Inferior parietal cortex (tissue), 1 donor: Measurements from ENCODE around the gene RASSF1.

Source experiments
- DNase-seq: peaks from one replicate; pipeline ENCODE4 v3.0.0-alpha.2; 2016; ENCODE audit errors: extremely low spot score

The RASSF1 gene

DNA sequence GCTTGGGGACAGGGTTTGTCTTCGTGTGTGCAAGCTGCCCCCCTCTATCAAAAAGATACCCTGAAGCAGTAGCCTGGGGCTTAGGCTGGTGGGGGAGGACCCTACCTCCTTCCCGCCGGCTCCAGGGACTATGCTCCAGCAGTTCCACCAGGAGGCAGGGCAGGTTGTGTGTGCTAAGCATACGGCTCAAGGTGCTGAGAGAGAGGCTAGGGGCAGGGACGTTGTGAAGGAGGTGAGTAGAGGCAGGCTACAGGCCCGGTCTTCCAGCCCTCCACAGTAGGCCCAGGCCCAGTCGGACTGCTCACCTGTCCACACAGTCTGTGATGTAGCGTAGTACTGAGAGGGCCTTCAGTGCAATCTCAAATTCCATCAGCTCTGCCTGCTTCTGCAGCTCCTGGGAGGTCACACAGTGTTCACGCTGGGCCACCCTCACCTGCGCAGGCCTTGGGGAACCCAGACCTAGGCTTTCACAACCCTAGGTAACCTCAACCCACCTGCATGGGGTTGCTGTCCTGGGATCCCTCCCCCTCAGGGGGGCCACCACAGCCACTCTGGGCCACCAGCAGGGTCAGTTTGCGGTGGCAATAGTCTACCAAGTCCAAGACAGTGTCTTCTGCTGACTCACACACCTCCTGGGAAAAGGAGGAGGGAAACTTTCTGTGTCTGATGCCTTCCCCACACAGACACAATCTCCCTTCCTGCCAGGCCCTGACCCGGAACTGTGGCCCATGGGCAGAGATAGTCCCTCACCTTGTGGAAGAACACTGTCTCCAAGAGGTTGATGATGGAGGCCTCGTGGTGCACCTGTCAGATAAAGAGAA, 2.4 kb upstream of the RASSF1 start:
- no peak for DNase-seq

DNA sequence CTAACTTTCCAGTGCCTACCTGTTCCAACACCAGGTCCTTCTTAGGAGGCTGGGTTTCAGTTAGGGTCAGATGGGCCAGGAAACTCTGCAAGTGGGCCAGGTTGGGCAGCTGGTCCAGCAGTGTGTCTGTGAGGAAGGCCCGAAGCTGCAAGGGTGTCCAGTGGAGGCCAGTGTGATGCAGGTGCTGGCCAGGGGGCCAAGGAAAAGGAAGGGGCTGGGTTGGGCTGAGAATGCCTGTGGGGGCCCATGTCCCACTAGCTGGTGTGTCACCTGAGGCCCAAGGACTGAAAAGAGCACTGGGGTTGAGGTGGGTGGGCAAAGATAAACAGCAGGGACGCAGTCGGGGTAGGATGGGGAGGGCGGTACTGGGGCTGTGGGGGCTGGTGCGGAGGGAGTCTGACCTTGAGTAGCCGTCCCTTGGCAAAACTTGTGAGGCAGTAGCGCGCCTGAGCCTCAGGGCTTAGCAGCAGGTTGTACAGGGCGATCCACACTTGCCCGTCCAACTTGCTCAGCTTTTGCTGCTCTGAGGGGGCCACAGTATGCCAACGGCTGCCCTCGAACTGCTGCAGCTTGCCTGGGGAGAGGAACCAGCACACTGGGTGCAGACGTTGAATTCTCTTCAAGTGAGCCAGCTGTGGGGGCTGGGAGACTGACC, 1.5 kb upstream of the RASSF1 start:
- DNase-seq: no peak

GRCh38 chr3:50341537-50341936, 901 bp upstream of the RASSF1 start:
- DNase-seq: no peak

DNA sequence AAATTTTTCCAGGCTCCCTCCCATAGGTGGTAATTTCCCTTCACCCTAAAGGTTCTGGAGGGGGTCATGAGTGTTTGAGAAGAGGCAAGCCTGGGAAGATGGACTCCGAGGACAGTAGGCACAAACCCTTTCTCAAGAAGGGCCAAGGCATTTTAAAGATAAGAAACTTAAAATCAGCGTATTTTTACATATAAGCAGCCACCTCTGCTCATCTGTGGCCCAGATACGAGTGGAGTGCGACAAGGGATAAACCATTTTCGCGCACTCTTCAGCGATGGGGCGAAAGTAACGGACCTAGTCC, 539 bp downstream of the RASSF1 start:
- no peak for DNase-seq

- DNase-seq: no peak
Observed at GRCh38 chr3:50339485-50340146, 1.0 kb downstream of the RASSF1 start.

- DNase-seq: no peak
Observed at GRCh38 chr3:50338965-50339364, 1.7 kb downstream of the RASSF1 start.

DNA sequence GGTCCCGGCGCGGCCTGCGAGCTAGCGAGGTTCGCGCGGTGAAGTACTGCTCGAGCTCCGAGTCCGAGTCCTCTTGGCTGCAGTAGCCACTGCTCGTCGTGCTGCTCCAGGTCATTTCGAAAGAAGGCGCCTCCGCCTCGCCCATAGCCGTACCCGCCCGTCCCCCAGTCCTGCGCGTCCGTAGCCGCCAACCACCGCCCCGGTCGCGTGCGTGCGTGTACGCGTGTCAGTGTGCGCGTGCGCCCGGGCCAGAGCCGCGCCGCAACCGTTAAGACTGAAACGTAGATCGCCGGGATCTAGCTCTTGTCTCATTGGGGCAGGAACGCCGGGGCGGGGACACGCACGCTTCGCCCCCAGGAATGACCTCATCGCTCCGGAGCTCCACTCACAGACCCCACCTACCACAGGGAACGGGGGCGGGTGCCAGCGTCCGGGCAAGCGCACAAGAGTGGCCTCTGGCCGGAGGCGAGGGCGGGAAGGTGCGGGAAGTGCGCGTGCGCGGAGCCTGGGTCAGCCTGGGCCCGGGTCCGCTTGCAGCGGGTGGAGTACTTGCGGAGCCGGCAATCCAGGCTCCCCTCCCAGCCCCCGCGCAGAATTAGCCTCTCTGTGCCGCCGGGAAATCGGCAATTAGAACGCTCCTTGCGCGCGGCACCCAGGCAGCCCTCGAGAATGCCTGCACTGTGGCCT, 3.3 kb downstream of the RASSF1 start:
- DNase-seq: peak; percentile 94

DNA sequence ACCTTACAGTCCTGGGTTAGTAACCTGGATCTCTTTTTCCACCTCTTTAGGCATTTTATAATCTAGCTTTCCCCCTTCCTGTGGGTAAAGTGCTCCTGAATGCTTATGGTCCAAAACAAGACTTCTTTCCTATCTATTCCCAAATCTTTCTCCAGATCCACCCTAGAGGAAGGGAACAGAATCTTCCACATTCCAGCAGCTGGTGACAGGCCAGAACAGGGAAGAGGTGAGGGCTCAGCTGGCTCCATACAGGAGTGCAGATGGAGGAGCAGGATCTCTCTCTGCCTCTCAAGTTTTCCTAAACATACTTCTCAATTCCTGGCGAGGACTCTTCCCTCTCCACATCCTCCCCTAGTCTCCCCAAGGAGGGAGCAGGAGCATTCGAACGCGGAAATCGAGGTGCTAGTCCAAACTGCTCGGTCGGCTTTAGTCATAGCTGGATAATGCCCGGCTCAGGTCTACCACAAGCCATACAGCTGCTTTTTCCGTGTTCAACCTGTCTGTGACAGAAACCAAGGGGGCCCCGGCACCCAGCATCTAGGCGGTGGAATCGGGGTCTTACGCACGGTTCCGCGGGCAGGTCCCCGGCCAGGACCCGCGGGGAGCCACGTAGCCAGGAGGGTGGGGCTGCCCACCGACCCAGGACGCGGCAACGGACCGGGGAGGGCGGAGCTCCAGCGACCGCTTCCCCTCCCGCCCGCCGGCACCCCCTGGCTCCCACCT, 4.0 kb downstream of the RASSF1 start:
- DNase-seq: no peak

- DNase-seq: no peak
Observed at GRCh38 chr3:50334339-50335075, 6.1 kb downstream of the RASSF1 start.

- no peak for DNase-seq
Observed at GRCh38 chr3:50333744-50334328, 6.8 kb downstream of the RASSF1 start.

DNA sequence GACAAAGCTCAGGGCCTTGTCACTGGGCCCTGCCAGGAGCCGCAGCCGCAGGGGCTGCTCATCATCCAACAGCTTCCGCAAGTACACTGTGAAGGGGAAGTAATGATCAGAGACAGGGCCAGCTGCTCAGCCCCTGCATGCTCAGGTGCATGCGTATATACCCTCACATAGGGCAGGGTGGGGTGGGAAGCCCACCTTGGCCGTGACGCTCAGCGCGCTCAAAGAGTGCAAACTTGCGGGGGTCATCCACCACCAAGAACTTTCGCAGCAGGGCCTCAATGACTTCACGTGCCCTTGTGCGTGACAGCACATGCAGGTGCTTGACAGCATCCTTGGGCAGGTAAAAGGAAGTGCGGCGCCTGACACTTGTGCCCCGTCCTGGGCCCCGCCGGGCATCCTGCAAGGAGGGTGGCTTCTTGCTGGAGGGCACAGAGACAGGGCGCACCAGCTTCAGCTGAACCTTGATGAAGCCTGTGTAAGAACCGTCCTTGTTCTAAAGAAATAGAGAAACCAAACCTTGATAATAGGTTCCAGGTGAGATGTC, 9.2 kb downstream of the RASSF1 start:
- DNase-seq: no peak

GRCh38 chr3:50330330-50330729, 10.3 kb downstream of the RASSF1 start:
- no peak for DNase-seq

GRCh38 chr3:50327943-50328691, 12.5 kb downstream of the RASSF1 start, which contains the start of gene TUSC2:
TSS of gene TUSC2 (minus strand) at chr3:50328223. CDS start at chr3:50328099, 124 bp downstream.
- peak; percentile 98 for DNase-seq

DNA sequence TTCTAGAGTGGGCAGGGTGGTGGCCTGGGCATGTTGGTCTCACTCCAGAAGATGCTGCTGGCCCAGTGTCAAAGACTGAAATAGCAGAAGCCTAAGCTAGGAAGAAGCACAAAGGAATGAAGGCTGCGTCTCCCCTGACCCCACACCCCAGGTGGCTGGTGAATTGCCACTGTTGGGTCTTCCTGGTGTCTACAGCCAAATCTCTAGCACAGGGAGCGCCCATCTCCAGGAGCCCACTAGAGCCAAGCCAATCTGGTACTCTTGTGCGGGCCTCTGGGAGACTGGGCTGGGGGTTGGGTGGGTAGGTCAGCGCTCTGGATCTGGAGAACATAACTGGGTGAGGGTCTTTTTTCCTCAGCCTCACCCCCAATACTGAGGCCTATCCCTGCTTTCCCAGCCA, 13.5 kb downstream of the RASSF1 start:
- no peak for DNase-seq

DNA sequence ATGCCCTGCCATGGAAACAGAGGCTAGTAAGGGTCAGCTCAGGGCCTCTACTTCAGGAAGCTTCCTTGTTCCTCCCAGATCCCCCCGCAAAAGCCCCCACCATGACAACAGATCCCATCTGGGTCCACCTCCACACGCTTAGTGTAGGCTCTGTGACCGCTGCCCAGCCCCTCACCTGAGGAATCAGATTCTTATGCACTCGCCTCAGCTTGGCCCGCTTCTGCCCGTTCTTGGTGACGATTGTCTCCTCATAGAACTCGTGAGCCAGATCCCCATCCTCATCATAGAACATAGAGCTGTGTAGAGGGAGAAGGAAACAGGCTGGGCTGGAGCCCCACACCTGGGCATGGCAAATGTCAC, 14.5 kb downstream of the RASSF1 start:
- no peak for DNase-seq

GRCh38 chr3:50325497-50326181, 15.0 kb downstream of the RASSF1 start:
- no peak for DNase-seq

- DNase-seq: no peak
Observed at GRCh38 chr3:50325113-50325480, 15.5 kb downstream of the RASSF1 start.

GRCh38 chr3:50324351-50325112, 16.1 kb downstream of the RASSF1 start:
- DNase-seq: peak; percentile 73
